GM19043 (cell line): ENCODE measurements around the gene CHRND.

Experiments
- ATAC-seq: cut with Tn5 transposase; IDR thresholded peaks from one replicate; pipeline ENCODE4 v1.9.1; 2021; ENCODE audit warnings: low read depth; ENCODE audit not compliant: unreplicated experiment

Gene CHRND

DNA sequence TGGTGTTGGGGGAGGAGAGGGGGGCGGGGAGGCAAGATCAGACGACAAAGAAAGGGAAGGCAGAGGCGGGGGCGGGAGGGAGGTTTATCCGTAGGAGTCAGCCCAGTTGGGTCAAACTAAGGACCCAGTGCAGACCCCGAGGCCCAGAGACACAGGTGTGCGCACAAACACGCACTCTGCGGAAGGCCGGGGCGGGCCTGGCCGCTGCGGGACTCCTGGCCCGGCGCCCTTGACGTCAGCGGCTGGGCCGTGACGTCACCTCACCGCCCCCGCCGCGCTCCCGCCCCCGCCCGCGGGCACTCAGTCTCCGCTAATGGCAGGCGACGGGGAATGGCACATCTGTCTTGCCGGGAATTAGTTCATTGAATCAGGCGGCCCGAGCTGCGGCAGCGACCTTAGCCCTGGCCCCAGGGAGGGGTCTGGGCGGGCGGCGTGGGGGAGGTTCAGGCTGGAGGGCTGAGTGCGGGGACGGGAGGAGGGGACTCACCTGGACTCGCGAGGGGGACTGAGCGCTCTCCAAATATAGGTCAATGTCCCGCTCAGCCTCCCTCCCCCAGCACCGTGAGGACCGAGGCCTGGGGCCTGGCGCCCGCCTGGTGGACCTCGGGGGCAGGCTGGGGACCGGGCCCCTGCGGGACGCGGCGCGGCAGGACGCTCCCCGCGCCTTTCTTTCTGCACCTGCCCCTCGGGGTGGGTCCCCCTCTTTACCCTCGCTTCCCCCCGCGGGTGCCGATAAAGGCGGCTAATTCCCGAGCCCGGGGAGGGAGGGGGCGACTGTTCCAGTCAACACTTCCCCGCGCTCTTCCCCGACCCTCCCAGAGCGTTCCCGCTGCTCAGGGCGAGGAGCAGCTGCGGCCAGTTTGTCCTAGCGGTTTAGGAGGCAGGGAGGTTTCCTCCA is 22.8 kb upstream of the CHRND start:
- ATAC-seq: no peak

DNA sequence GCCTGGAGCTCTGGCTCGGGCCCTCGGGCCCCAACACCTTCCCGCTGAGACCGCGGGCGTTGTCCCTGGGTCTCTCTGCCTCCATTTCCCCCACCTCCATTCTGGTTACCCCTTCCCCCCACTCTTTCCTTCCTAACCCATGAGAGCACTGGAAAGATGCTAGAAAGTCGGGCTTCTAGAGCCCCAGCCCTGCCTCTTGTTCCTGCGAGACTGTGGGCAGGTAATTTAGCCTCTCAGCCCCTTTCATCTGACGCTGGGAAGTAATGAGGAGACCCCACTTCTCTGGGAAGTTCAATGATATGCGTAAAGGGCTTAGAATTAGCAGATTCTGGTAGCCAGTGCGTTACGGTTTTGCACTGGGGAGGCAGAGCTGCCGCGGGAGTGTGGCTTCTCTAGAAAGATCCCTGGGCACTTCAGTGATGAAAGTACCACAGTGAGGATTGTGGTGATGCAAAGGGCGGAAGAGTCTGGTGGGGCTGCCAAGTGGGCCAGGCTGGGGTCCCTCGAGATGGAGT is 22.1 kb upstream of the CHRND start:
- ATAC-seq: no peak

DNA sequence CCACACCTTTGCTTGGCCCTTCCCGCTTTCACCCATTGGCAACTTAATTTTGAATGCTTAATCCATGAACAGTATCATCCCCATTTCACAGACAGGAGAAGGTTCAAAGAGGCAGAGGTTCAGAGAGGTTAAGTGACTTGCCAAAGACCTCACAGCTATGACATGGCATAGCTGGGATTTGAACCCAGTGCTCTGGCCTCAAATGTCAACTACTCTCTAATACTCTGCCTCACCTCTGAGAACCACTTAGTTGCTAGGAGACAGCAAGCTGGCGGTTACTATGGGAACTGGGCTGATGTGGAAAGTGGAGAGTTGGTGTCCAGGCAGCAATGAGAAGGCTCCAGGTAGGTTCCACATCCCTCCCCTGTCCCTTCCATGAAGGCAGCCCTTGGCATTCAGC is 21.5 kb upstream of the CHRND start:
- ATAC-seq: no peak

DNA sequence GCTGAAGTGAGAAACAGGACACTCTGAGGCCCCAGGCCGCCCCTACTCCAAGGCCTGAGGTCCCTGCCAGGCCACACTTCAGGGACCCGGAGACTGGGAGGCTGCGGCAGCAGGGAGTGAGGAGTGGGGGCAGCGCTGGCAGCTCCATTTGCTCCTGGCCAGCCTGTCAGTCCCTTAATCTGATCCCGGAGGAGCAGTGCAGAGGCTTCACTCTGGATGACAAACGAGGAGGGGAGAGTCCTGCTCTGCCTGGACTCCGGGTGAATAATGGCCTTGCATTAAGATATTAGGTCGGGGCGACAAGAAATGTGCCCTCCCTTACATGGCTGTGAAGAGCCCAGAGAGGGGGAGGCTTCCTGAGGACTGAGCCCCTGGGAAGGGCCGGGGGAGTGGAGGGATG is 20.1 kb upstream of the CHRND start:
- no peak for ATAC-seq

- ATAC-seq: no peak
Observed at GRCh38 chr2:232506709-232507108, 19.3 kb upstream of the CHRND start.

DNA sequence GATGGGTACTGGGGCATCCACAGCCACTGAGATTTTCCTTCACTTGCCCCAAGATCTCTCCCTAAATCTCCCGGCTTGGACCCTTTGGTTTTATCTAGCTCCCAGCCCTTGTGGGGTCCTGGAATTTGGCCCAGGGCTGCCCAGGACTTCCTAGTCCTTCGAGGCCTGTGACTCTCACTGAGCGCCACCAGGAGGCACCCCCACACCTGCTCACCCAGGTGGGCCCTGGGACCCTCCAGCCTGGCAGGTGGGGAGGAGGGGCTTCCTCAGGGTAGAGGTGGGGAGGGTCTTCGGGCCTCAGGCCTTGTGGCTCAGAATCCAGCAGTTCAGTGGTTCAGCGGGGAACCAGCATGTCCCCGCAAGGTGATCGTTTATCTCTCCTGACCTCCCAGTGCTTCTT is 17.7 kb upstream of the CHRND start:
- ATAC-seq: no peak

DNA sequence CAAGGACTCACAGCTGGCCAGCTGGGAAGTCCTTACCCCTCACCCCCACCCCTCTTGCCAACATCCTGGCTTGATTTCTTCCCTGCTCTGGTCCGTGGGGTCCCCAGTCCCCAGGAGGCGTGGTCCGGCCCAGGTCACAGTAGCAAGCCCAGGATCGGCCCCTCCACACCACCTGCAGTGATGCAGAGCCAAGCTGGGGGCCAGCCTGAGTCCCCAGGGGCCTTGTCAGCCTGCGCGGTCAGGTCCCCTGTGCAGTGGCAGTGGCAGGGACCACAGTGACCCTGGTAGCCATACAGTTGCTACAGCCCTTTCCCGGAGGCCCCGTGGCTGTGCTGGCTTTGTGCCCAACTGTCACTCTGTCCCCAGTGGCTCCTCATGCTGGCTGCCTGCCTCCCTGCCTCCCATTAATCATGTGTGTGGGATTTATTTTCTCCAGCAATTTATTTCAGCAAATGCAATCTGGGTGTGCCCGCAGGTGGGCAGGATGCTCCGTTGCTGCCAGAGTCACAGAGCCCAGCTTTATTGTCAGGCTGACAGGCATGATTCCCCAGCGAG is 14.5 kb upstream of the CHRND start:
- ATAC-seq: no peak

DNA sequence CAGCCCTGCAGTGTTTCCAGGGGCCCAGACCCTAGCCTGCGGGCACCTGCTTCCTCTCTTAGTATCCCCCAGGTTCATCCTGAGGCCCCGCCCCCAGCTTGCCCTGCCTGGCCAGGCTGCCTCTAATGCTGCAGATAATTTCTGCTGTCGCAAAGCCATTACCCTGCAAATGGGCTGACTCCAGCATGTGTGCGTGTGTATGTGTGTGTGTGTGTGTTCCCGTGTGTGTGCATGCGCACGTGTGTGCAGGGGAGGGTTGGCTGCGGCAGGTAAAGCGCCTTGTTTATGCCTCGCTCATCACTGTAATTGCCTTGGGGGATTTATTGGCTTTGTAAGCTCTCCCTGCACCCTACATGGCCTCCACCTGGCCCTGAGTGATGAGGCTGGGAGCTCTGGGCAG is 13.4 kb upstream of the CHRND start:
- no peak for ATAC-seq

- ATAC-seq: no peak
Observed at GRCh38 chr2:232513353-232513752, 12.6 kb upstream of the CHRND start.

GRCh38 chr2:232515639-232516038 is 10.3 kb upstream of the CHRND start:
- ATAC-seq: no peak

- no peak for ATAC-seq
Observed at GRCh38 chr2:232516551-232516950, 9.4 kb upstream of the CHRND start.

GRCh38 chr2:232518844-232519243 is 7.1 kb upstream of the CHRND start:
- ATAC-seq: no peak

- ATAC-seq: no peak
Observed at GRCh38 chr2:232519581-232520438, 6.2 kb upstream of the CHRND start, which contains the start of gene PRSS56. Gene PRSS56, plus strand, starts transcription at chr2:232520388. Its CDS starts 211 bp downstream, at chr2:232520599.

- no peak for ATAC-seq
Observed at GRCh38 chr2:232520489-232520888, 5.5 kb upstream of the CHRND start.

GRCh38 chr2:232521098-232521497 is 4.9 kb upstream of the CHRND start:
- ATAC-seq: no peak

GRCh38 chr2:232521959-232522622 is 3.9 kb upstream of the CHRND start:
- ATAC-seq: no peak

- no peak for ATAC-seq
Observed at GRCh38 chr2:232522623-232523401, 3.1 kb upstream of the CHRND start.

GRCh38 chr2:232523402-232523681 is 2.6 kb upstream of the CHRND start:
- no peak for ATAC-seq

GRCh38 chr2:232523682-232524597 is 2.0 kb upstream of the CHRND start:
- no peak for ATAC-seq
